GM19099 (cell line): ENCODE results near the gene MRGPRX4.

Source experiments
- POLR2A ChIP-seq: IDR thresholded peaks from 3 replicates; pipeline ENCODE4 v1.6.1; 2011; ENCODE audit warnings: low read depth; ENCODE audit not compliant: insufficient read length; ENCODE audit errors: extremely low read depth

The MRGPRX4 gene

DNA sequence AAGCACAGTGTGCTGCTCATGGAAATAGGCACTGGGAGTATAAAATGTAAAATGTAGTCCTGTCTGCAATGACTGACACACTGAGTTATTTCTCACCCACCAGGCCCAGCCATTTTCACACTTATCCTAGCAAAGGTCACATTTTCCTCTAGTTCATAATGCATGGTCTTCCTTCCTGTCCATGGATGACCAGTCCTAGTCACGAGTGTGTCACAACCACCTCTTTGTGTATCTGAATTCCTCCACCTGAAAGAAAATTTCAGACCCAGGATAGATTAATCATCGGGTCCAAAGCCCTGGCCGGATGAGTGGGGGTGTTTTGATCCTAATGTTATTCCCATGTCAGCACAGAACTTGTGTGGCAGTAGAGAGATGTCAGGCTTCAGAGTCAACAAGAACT lies at the start of gene MRGPRX4:
TSS of gene MRGPRX4 (plus strand) at position 172 of the 400 bp plus-strand sequence. CDS start 420 bp downstream, outside the sequence.
- no peak for TF ChIP-seq POLR2A

DNA sequence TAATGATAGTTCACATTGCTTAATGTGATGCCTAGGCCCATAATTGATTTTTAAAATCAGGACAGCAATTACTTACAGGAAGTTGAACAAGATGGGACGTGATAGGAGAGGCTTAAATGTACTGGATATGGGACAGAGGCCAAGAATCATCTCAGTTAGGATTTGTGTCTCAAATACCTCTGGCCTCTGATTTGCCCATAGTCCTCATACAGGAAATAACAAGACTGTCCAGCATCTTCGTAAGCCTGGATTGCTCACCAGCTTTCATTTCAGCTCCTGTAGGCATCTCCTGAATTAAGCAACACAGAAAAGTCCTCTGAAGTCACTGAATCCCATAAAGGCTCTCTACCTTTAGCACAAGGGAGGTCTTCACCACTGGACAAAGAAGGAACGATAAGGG lies 40.3 kb upstream of the MRGPRX4 start, which contains the start of gene MRGPRX3:
TSS of gene MRGPRX3 (plus strand) at position 231 of the 400 bp plus-strand sequence. CDS start 4,632 bp downstream, outside the sequence.
- TF ChIP-seq POLR2A = no peak

DNA sequence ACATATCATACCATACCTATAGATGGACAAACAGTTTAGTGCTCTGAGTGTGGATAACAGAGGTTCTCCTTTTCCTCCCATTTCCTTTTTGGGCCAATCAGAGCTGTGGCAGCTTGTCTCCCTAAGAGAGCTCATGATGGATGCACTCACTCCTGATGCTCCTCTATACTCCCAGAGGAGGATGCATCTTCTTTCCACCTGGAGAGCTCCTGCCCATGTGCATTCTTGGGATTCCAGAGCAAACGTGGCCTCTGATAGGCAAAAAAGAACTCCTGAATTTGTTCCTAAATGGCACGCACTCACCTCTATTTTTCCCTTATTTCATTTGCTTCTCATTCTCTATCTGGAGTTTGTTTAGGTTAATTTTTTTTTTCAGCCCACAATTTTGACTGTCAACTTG lies 37.3 kb upstream of the MRGPRX4 start:
- no peak for TF ChIP-seq POLR2A

DNA sequence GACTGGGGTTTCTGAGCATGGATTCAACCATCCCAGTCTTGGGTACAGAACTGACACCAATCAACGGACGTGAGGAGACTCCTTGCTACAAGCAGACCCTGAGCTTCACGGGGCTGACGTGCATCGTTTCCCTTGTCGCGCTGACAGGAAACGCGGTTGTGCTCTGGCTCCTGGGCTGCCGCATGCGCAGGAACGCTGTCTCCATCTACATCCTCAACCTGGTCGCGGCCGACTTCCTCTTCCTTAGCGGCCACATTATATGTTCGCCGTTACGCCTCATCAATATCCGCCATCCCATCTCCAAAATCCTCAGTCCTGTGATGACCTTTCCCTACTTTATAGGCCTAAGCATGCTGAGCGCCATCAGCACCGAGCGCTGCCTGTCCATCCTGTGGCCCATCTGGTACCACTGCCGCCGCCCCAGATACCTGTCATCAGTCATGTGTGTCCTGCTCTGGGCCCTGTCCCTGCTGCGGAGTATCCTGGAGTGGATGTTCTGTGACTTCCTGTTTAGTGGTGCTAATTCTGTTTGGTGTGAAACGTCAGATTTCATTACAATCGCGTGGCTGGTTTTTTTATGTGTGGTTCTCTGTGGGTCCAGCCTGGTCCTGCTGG lies 35.3 kb upstream of the MRGPRX4 start:
- TF ChIP-seq POLR2A = no peak

DNA sequence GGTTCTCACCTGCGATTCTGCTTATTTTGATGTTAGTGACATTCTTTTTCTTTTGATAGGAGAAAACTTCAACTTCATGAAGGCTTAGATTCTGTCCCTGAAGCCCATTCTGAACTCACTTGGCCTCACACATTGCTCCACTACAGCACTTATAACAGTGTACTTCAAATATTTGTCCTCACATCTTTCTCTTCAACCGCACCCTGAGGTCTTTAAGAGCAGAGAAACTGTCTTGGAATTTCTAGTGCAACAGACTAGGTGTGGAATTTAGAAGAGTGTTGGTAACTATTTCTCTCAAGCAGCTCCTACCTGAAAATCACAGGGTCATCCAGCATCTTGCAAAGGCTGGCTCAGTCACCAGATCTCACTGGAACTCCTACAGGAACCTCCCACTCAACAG lies 32.5 kb upstream of the MRGPRX4 start:
- no peak for TF ChIP-seq POLR2A

DNA sequence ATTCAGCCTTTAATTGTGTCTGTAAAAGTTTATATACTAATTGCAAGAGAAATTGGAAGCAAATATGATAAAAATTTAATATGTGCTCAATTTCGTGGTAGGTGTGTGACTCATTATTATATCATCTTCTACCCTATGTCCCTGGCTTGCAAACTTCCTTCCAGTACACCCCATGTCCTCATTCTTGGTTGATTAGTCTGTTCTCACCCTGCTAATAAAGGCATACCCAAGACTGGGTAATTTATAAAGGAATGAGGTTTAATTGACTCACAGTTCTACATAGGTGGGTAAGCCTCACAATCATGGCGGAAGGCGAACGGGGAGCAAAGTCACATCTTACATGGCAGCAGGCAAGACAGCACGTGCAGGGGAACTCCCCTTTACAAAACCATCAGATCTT lies 28.4 kb upstream of the MRGPRX4 start:
- no peak for TF ChIP-seq POLR2A

DNA sequence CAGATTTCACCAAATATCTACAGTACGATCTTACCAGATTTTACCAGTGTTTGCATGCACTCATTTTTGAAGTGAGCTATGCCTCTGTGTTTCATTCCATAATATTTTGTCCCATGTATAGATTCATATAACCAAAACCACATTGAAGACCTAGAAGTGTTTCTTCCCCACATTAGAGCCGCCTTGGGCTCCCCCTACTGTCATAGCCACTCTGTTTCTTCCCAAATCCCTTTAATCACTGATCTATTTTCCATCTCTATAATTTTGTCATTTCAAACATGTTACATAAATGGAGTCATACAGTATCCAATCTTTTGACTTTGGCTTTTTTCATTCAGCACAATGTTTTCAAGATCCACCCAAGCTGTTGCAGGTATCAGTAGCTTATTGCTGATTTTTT lies 27.6 kb upstream of the MRGPRX4 start:
- no peak for TF ChIP-seq POLR2A

DNA sequence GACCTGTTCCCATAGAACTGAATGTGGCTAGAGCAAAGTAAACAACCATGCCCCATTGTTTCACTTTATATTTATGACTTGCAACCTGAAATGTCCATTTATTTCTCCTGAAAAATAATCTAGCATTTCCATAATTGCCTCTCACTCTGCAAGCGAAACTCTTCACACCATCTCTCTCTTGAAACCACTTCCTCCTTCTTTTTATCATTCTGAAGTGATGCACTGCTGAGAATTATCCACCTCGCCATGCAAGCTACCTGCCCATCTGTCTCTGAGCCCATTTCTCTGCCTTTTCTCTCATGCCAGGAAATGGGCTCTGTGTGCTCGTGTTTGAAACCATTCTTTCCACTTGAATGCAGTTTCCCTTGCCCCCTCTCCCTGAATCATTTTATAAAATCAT lies 26.8 kb upstream of the MRGPRX4 start:
- TF ChIP-seq POLR2A = no peak

DNA sequence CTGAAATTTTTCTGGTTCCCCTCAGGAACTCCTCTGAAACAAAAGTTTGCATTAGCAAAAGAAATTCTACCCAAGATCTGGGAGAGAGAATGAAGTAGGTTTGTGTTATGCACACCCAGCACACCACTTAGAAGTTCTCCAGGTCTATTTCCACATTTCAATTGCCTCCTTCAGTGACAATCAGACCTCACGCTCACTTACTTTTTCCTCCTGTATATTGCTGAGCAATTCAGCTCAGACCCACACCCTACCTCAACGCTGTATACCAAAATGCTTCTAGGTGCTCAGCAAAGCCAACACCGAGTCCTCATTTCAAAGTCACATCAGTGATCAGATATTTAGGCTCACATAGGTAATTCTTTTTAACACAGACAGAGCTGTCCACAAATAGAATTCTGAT lies 21.1 kb upstream of the MRGPRX4 start:
- TF ChIP-seq POLR2A = no peak

DNA sequence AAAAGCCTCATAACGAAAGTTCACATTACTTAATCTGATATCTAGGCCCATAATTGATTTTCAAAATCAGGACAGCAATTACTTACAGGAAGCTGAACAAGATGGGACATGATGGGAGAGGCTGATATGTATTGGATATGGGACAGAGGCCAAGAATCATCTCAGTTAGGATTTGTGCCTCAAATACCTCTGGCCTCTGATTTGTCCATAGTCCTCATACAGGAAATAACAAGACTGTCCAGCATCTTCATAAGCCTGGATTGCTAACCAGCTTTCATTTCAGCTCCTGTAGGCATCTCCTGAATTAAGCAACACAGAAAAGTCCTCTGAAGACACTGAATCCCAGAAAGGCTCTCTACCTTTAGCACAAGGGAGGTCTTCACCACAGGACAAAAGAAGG lies 4.3 kb upstream of the MRGPRX4 start:
- TF ChIP-seq POLR2A = no peak

DNA sequence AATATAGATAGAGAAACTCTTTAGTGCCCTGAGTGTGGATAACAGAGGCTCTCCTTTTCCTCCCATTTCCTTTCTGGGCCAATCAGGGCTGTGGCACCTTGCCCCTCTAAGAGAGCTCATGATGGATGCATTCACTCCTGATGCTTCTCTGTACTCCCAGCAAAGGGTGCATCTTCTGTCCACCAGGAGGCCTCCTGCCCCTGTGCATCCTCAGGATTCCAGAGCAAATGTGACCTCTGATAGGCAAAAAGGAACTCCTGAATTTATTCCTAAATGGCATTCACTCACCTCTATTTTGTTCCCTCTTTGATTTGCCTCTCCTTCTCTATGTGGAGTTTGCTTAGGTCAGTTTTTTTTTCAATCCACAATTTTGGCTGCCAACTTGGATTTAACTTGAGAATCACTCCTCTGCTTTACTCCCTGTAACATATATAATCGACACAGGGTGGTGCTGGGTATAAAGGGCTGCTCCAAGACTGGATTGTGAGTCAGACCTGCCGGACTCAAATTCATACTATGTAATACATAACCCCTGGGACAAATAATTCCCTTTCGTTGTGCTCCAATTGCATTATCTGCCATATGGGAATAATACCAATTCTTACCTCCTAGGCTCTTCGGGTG lies 1.1 kb upstream of the MRGPRX4 start:
- no peak for TF ChIP-seq POLR2A

DNA sequence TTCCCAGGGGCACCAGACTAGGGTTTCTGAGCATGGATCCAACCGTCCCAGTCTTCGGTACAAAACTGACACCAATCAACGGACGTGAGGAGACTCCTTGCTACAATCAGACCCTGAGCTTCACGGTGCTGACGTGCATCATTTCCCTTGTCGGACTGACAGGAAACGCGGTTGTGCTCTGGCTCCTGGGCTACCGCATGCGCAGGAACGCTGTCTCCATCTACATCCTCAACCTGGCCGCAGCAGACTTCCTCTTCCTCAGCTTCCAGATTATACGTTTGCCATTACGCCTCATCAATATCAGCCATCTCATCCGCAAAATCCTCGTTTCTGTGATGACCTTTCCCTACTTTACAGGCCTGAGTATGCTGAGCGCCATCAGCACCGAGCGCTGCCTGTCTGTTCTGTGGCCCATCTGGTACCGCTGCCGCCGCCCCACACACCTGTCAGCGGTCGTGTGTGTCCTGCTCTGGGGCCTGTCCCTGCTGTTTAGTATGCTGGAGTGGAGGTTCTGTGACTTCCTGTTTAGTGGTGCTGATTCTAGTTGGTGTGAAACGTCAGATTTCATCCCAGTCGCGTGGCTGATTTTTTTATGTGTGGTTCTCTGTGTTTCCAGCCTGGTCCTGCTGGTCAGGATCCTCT lies 709 bp downstream of the MRGPRX4 start:
- TF ChIP-seq POLR2A = no peak

DNA sequence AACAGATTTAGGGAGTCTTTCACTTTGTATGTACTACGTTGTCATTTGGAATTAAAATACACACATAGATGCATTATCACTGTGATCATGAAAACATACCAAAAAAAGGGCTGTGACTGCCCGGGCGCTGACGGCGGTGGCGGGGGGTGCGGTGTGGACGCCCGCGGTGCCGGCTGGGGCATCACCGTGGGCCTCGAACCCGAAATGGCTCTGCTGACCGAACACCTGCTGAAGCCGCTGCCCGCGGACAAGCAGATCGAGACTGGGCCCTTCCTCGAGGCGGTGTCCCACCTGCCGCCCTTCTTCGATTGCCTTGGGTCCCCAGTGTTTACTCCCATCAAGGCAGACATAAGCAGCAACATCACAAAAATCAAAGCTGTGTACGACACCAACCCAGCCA lies 16.2 kb downstream of the MRGPRX4 start:
- no peak for TF ChIP-seq POLR2A

DNA sequence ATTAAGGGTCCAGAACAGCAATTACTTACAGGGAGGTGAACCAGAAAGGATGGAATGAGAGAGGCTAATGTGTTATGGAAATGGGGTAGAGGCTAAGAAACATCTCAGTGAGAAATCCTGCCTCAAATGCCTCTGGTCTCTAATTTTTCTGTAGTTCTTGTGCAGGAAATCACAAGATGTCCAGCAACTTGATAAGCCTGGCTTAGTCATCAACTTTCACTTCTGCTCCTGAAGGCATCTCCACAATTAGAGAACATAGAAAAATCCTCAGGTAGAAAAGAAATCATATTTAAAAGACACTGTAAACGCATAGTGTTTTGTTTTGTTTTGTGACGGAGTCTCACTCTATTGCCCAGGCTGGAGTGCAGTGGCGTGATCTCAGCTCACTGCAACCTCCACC lies 18.7 kb downstream of the MRGPRX4 start:
- no peak for TF ChIP-seq POLR2A

DNA sequence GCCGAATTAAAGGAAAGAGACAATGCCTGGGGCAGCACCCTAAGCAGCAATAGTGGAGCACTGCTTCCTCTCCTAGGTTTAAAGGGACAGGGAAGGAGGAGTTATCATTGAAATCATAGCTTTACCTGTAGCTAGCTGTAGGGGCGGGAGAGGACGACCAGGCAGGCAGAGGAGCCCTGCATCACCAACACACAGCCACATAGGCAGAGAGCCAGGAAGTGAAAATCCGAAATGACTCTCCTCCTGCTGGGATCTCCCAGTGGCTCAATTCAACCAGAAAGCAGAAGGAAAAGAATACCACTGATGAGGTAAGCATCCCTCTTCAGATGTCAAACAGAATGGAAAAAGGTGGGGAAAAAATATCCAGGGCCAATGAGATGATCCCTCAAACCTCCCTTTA lies 20.4 kb downstream of the MRGPRX4 start:
- TF ChIP-seq POLR2A = no peak

DNA sequence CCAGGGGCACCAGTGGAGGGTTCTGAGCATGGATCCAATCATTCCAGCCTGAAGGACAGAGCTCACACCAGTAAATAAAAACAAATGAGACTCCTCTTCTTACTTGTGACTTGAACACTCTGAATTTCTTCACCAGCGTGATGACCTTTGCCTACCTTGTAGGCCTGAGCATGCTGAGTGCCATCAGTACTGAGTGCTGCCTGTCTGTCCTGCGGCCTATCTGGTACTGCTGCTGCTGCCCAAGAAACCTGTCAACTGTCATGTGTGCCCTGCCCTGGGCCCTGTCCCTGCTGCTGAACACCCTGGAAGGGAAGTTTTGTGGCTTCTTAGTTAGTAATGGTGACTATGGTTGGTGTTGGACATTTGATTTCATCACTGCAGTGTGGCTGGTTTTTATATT lies 23.9 kb downstream of the MRGPRX4 start:
- TF ChIP-seq POLR2A = no peak

DNA sequence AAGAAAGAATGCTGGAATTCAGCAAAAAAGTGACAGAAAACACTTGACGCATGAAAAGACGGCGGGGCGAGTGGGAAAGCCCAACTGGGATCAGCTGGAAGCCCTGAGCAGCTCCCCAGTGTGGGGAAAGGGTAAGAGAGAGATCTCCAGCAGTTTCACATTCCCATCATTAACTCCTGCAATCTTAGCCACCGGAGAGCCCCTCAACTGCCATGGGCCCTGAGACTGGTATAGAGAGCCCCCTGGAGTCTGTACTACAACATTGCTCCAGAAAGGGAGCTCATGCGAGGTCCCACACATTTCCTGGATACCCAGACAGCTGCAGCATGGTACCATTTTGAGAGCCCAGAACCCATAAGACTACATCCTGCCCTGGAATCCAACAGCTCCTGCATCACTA lies 31.1 kb downstream of the MRGPRX4 start:
- TF ChIP-seq POLR2A = no peak

DNA sequence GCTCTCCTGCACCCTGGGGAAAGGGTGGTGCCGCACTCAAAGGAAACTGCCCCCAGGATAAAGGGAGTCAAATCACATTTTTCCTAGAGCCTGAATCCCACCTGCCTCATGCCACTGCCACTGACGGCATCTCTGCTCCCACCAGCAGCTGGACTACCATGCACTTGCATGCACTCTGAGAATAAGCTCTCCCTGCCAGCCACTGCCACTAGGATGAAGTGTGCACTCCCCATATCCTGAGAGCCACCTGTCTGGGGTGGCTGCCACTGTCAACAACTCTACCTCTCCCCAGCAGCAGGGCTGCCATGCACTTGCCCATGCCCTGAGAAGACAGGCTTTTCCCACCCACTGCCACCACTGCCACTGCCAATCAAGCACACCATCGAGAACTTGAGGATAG lies 31.6 kb downstream of the MRGPRX4 start:
- no peak for TF ChIP-seq POLR2A
